Amygdala (tissue), 56 donors: ENCODE data around the gene ERG28.
"Not testable (repeated sequence)": the region's sequence is repeated elsewhere in the genome, so short reads cannot be mapped to it uniquely, and the experiment has no call there.

Experiments
- DNase-seq, 56 donors: peaks; one replicate each; lab custom pipeline; 2025; lab: John Stamatoyannopoulos, UW

ERG28 gene

GRCh38 chr14:75627406-75627805, 33.3 kb downstream of the ERG28 start:
- no peak for DNase-seq

GRCh38 chr14:75626863-75627262, 33.8 kb downstream of the ERG28 start:
- DNase-seq, result no peak

- no peak for DNase-seq
These were observed 34.3 kb downstream of the ERG28 start for GRCh38 chr14:75626396-75626795.

GRCh38 chr14:75625034-75625433, 35.6 kb downstream of the ERG28 start:
- no peak for DNase-seq

- DNase-seq, result no peak
These were observed 41.1 kb downstream of the ERG28 start for GRCh38 chr14:75619548-75619947.

- peak in 2 of 56 donors; percentile 4 to 56 for DNase-seq
These were observed 45.5 kb downstream of the ERG28 start for GRCh38 chr14:75615200-75615599.

GRCh38 chr14:75614179-75614578, 46.5 kb downstream of the ERG28 start:
- DNase-seq, result no peak

- no peak for DNase-seq
These were observed 48.5 kb downstream of the ERG28 start for GRCh38 chr14:75612157-75612556.

GRCh38 chr14:75610834-75611233, 49.8 kb downstream of the ERG28 start:
- no peak for DNase-seq

- DNase-seq, result peak in 1 of 56 donors; percentile 6
These were observed 50.8 kb downstream of the ERG28 start for GRCh38 chr14:75609606-75610475.

- DNase-seq, result no peak
These were observed 51.6 kb downstream of the ERG28 start for GRCh38 chr14:75609116-75609515.

GRCh38 chr14:75607842-75608640, 52.6 kb downstream of the ERG28 start:
- DNase-seq, result no peak

- no peak for DNase-seq
These were observed 53.6 kb downstream of the ERG28 start for GRCh38 chr14:75607044-75607443.

- DNase-seq, result no peak
These were observed 54.8 kb downstream of the ERG28 start for GRCh38 chr14:75605916-75606315.

GRCh38 chr14:75604979-75605851, 55.5 kb downstream of the ERG28 start:
- no peak for DNase-seq

GRCh38 chr14:75602503-75602902, 58.2 kb downstream of the ERG28 start:
- DNase-seq, result no peak

- DNase-seq, result not testable (repeated sequence)
These were observed 59.6 kb downstream of the ERG28 start for GRCh38 chr14:75601061-75601460.

- DNase-seq, result not testable (repeated sequence)
These were observed 60.6 kb downstream of the ERG28 start for GRCh38 chr14:75600100-75600499.
